ENCODE measurements around the gene GDPD2.

DNA sequence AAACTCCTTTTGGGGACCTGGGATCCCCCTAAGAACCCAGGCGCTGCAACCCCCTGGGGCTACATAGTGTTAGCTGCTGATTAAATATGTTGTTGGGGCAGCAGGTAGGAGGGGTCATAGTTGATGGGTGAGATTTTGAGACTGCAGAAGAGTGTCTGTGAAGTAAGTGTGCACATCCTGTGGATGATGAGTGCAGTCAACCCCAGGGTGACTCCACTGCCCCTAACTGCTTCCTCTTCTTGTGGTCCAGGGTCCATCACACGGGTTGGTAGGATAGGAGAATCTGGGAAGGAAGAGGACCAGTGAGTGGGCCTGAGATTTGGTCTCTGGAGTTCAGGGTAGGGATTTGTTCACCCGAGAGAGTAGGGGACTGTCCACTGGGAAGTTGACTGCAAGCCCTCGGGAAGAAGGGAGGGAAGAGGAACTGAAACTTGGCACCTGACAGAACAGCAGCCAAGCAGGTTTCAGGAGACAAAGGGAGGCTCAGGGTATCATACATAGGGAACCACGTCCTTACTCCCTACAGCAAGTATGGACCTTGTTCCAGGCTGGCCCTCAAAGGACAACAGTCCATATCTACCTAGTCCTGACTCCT is 30.0 kb downstream of the GDPD2 start:
- TF ChIP-seq, protein P1, sequence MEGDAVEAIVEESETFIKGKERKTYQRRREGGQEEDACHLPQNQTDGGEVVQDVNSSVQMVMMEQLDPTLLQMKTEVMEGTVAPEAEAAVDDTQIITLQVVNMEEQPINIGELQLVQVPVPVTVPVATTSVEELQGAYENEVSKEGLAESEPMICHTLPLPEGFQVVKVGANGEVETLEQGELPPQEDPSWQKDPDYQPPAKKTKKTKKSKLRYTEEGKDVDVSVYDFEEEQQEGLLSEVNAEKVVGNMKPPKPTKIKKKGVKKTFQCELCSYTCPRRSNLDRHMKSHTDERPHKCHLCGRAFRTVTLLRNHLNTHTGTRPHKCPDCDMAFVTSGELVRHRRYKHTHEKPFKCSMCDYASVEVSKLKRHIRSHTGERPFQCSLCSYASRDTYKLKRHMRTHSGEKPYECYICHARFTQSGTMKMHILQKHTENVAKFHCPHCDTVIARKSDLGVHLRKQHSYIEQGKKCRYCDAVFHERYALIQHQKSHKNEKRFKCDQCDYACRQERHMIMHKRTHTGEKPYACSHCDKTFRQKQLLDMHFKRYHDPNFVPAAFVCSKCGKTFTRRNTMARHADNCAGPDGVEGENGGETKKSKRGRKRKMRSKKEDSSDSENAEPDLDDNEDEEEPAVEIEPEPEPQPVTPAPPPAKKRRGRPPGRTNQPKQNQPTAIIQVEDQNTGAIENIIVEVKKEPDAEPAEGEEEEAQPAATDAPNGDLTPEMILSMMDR (conservative IDR thresholded peaks at IDR 0.05 in 1 of 2, IDR thresholded peaks at IDR 0.05 in 1 of 2; ENCODE audit: extremely low read depth in 1 of 2, insufficient read depth in 1 of 2, low read depth in 1 of 2, low read length in 2 of 2), result no peak
- TF ChIP-seq EZH2 (IDR thresholded peaks at IDR 0.05; ENCODE audit: borderline replicate concordance, low read length), result no peak

All from mammary epithelial cell (primary cell).